IMR-90 (cell line): ENCODE results near the gene IGF2BP3. TPM values are rescaled to one million over a fixed set of nuclear protein-coding genes. Genes with fewer than 3 reads are reported as not detected.

Experiments
- ATAC-seq: fragments of 200-7000 bp; cut with Tn5 transposase; 2 replicates; pipeline ENCODE4 v1.9.1; 2020; ENCODE audit warnings: low read depth, mild to moderate bottlenecking, moderate library complexity
- BruUV-seq: library from RNA; stranded (reverse); fragments of 400-500 nt; replicated peaks from 2 replicates; lab custom pipeline; 2021; lab: Mats Ljungman, UMichigan
- CTCF ChIA-PET: fragments of 300-600 bp; formaldehyde crosslinking; extraction: SDS; loops from one replicate; lab custom pipeline; 2021; ENCODE audit warnings: antibody characterized with exemption; lab: Yijun Ruan, JAX
- POLR2A ChIA-PET: fragments of 300-600 bp; sonication (Branson Sonifier 250); formaldehyde crosslinking; loops from one replicate; lab custom pipeline; 2022; ENCODE audit warnings: antibody characterized with exemption; ENCODE audit not compliant: unreplicated experiment; lab: Charles Lee
- DNase-seq: peaks from one replicate; pipeline ENCODE4 v3.0.0; 2013
- H2AFZ ChIP-seq: replicated peaks from 2 replicates; pipeline ENCODE3; 2013; ENCODE audit warnings: low read length, mild to moderate bottlenecking; ENCODE audit not compliant: poor library complexity
- H2AK5ac ChIP-seq: 2 replicates; pipeline ENCODE4 v1.6.1; 2013; ENCODE audit warnings: low read depth, low read length, inconsistent platforms
- H2AK9ac ChIP-seq: replicated peaks from 2 replicates; pipeline ENCODE3; 2013; ENCODE audit warnings: mild to moderate bottlenecking, low read depth, low read length, moderate library complexity; ENCODE audit not compliant: poor library complexity
- H2BK120ac ChIP-seq: 2 replicates; pipeline ENCODE4 v1.6.1; 2013; ENCODE audit warnings: low read depth, low read length, inconsistent platforms
- H2BK15ac ChIP-seq: 3 replicates; pipeline ENCODE4 v1.6.1; 2013; ENCODE audit warnings: low read depth, low read length, inconsistent platforms
- H2BK20ac ChIP-seq: 2 replicates; pipeline ENCODE4 v1.6.1; 2013; ENCODE audit warnings: low read depth, mild to moderate bottlenecking, inconsistent platforms, low read length, moderate library complexity
- H2BK5ac ChIP-seq: 2 replicates; pipeline ENCODE4 v1.6.1; 2013; ENCODE audit warnings: mild to moderate bottlenecking, low read depth, low read length, inconsistent platforms; ENCODE audit not compliant: poor library complexity, severe bottlenecking
- H3K14ac ChIP-seq: replicated peaks from 2 replicates; pipeline ENCODE4 v1.6.1; 2013; ENCODE audit warnings: low read depth, low read length, inconsistent platforms
- H3K18ac ChIP-seq: 2 replicates; pipeline ENCODE4 v1.6.1; 2013; ENCODE audit warnings: low read depth, low read length, control low read depth
- H3K23ac ChIP-seq: 2 replicates; pipeline ENCODE4 v1.6.1; 2013; ENCODE audit warnings: low read depth, low read length, inconsistent platforms
- H3K27ac ChIP-seq: 2 replicates; pipeline ENCODE4 v1.5.1; 2013; ENCODE audit warnings: mild to moderate bottlenecking, control low read depth, low read length; ENCODE audit not compliant: insufficient read depth
- H3K27me3 ChIP-seq: 2 replicates; pipeline ENCODE4 v1.6.1; 2013; ENCODE audit warnings: low read length; ENCODE audit not compliant: control insufficient read depth, insufficient read depth
- H3K36me3 ChIP-seq: 2 replicates; pipeline ENCODE4 v1.6.1; 2013; ENCODE audit warnings: low read length, mixed read lengths; ENCODE audit not compliant: control insufficient read depth, insufficient read depth
- H3K4ac ChIP-seq: 2 replicates; pipeline ENCODE4 v1.6.1; 2013; ENCODE audit warnings: low read depth, low read length, inconsistent platforms
- H3K4me1 ChIP-seq: 2 replicates; pipeline ENCODE4 v1.6.1; 2013; ENCODE audit warnings: low read length, mixed read lengths; ENCODE audit not compliant: control insufficient read depth, insufficient read depth
- H3K4me2 ChIP-seq: 2 replicates; pipeline ENCODE4 v1.6.1; 2013; ENCODE audit warnings: low read depth, mild to moderate bottlenecking, control low read depth, low read length, moderate library complexity
- H3K4me3 ChIP-seq: 2 replicates; pipeline ENCODE4 v1.5.1; 2013; ENCODE audit warnings: low read depth, mild to moderate bottlenecking, control low read depth, low read length, moderate library complexity; ENCODE audit not compliant: insufficient read depth
- H3K56ac ChIP-seq: 2 replicates; pipeline ENCODE4 v1.6.1; 2013; ENCODE audit warnings: low read length, inconsistent platforms; ENCODE audit not compliant: insufficient read depth; ENCODE audit errors: extremely low read depth
- H3K79me1 ChIP-seq, 2 experiments: 2 replicates each; pipeline ENCODE4 v1.6.1; 2013; ENCODE audit warnings: low read length in 2 of 2, inconsistent platforms in 1 of 2, low read depth in 1 of 2
- H3K9ac ChIP-seq: 2 replicates; pipeline ENCODE4 v1.6.1; 2013; ENCODE audit warnings: low read depth, low read length, control low read depth
- H3K9me1 ChIP-seq: 2 replicates; pipeline ENCODE4 v1.6.1; 2013; ENCODE audit warnings: low read length, inconsistent platforms; ENCODE audit not compliant: insufficient read depth
- H3K9me3 ChIP-seq: 2 replicates; pipeline ENCODE4 v1.6.1; 2013; ENCODE audit warnings: low read length; ENCODE audit not compliant: control insufficient read depth, insufficient read depth
- H4K20me1 ChIP-seq: 2 replicates; pipeline ENCODE4 v1.6.1; 2013; ENCODE audit warnings: low read length, inconsistent platforms; ENCODE audit not compliant: insufficient read depth
- H4K5ac ChIP-seq: 2 replicates; pipeline ENCODE4 v1.6.1; 2013; ENCODE audit warnings: mild to moderate bottlenecking, low read depth, low read length, control low read depth
- H4K8ac ChIP-seq, 2 experiments: 2 replicates each; pipeline ENCODE4 v1.6.1; 2013; ENCODE audit warnings: low read depth in 2 of 2, low read length in 2 of 2, control low read depth in 1 of 2, inconsistent platforms in 1 of 2
- H4K91ac ChIP-seq: 2 replicates; pipeline ENCODE4 v1.6.1; 2013; ENCODE audit warnings: low read depth, low read length, inconsistent platforms; ENCODE audit not compliant: insufficient read depth
- CEBPB ChIP-seq: IDR thresholded peaks from 2 replicates; pipeline ENCODE4 v1.6.1; 2012; ENCODE audit warnings: low read depth, low read length, improper control_type of control experiment
- CHD1 ChIP-seq: IDR thresholded peaks from 2 replicates; pipeline ENCODE4 v1.6.1; 2012; ENCODE audit warnings: low read depth, low read length, improper control_type of control experiment
- CTCF ChIP-seq: conservative IDR thresholded peaks from 2 replicates; pipeline ENCODE4 v1.5.1; 2012; ENCODE audit warnings: mild to moderate bottlenecking, low read depth, low read length, improper control_type of control experiment
- MAZ ChIP-seq: IDR thresholded peaks from 2 replicates; pipeline ENCODE4 v1.6.1; 2012; ENCODE audit warnings: low read depth, mild to moderate bottlenecking, low read length, improper control_type of control experiment, moderate library complexity, borderline replicate concordance
- MXI1 ChIP-seq: IDR thresholded peaks from 2 replicates; pipeline ENCODE4 v1.6.1; 2012; ENCODE audit warnings: low read depth, mild to moderate bottlenecking, low read length, moderate library complexity, borderline replicate concordance
- RCOR1 ChIP-seq: IDR thresholded peaks from 2 replicates; pipeline ENCODE4 v1.6.1; 2012; ENCODE audit warnings: mild to moderate bottlenecking, low read length, improper control_type of control experiment; ENCODE audit not compliant: insufficient replicate concordance
- RFX5 ChIP-seq: IDR thresholded peaks from 2 replicates; pipeline ENCODE4 v1.8.0; 2012; ENCODE audit warnings: low read depth, mild to moderate bottlenecking, low read length, moderate library complexity
- SMC3 ChIP-seq: fragments of 150-350 bp; IDR thresholded peaks from 2 replicates; pipeline ENCODE4 v1.6.1; 2016; ENCODE audit warnings: low read depth, mild to moderate bottlenecking, antibody characterized with exemption, low read length, moderate library complexity
- USF2 ChIP-seq: fragments of 150-350 bp; IDR thresholded peaks from 2 replicates; pipeline ENCODE4 v1.6.1; 2017; ENCODE audit warnings: mild to moderate bottlenecking, antibody characterized with exemption, low read length, low read depth
- WGBS, 2 experiments: methylation state at CpG; one replicate each; pipeline versions ENCODE4 v1.1.5 to v1.1.7; 2013; ENCODE audit warnings: missing lambda C conversion rate in 2 of 2; ENCODE audit not compliant: insufficient read length in 1 of 2; ENCODE audit errors: extremely low coverage in 2 of 2; 5-methylcytosine and 5-hydroxymethylcytosine counted together
- dilution Hi-C: fragments of 300-500 bp; cut with HindIII; formaldehyde crosslinking; loops from one replicate; pipeline ENCODE4 v1.14.3; 2018; ENCODE audit warnings: low sequenced_read_pairs; ENCODE audit not compliant: unreplicated experiment
- in situ Hi-C: fragments of 300-500 bp; cut with MboI; formaldehyde crosslinking; loops from 3 replicates; pipeline ENCODE4 v1.14.3; 2019; ENCODE audit warnings: low sequenced_read_pairs, inconsistent platforms, mixed read lengths
- intact Hi-C: fragments of 100-400 bp; cut with micrococcal nuclease; formaldehyde crosslinking; loops from 2 replicates; pipeline ENCODE4 v1.10.0; 2022
- polyA plus RNA-seq, 3 experiments: library from polyadenylated mRNA; depleted of rRNA; stranded (reverse); fragments of >200 nt; gene quantifications; 2 replicates each; pipeline ENCODE4 v1.2.3, GENCODE V29; 2012; ENCODE audit warnings: low replicate concordance in 1 of 3
- total RNA-seq: library from RNA; depleted of rRNA; stranded (reverse); fragments of >200 nt; gene quantifications from 2 replicates; pipeline ENCODE4 v1.2.3, GENCODE V29; 2012

IGF2BP3 gene
- total and polyA plus RNA-seq, 2 of the 4 experiments (the other 2 are of a cell fraction) = 50.9 to 59.3 TPM

- Histone ChIP-seq H3K9me3 (no peaks in the 10 kb centered on the region), H2BK20ac (no peak overlapping the region), H3K14ac (peak overlapping the region; percentile 62), H3K4ac (peak overlapping the region; percentile 81), H3K4me2 (peak overlapping the region; percentile 87), H2AFZ (peak overlapping the region; percentile 80), H3K18ac (peak overlapping the region; percentile 86), H3K4me1 (0 out of 2 replicates have a peak, but pooled peaks cover 2% of the 10 kb centered on the region), H3K23ac (peak overlapping the region; percentile 84), H2BK5ac (peak overlapping the region; percentile 89), H3K27me3 (no peaks in the 10 kb centered on the region), H3K56ac (peak overlapping the region; percentile 7), H3K4me3 (peak overlapping the region; percentile 49), H2AK5ac (peak overlapping the region; percentile 8; the same call in 1 of the 2 replicates), H3K79me1 (peaks cover 0 to 17% of the 10 kb centered on the region in 2 experiments; a peak in 3 of 4 replicates), H4K8ac (peak overlapping the region; percentile 65 to 91), H4K20me1 (no peaks in the 10 kb centered on the region), H2AK9ac (peak overlapping the region; percentile 55), H4K5ac (peak overlapping the region; percentile 92), H3K9me1 (no peaks in the 10 kb centered on the region), H3K27ac (peak overlapping the region; percentile 90), H3K9ac (peak overlapping the region; percentile 80), H2BK15ac (peak overlapping the region; percentile 18; the same call in 1 of the 3 replicates), H2BK120ac (peak overlapping the region; percentile 73; the same call in 1 of the 2 replicates), H3K36me3 (peaks cover 2% of the 10 kb centered on the region; the same call in 1 of the 2 replicates), H4K91ac (peak overlapping the region; percentile 49)
- CTCF ChIA-PET = no interaction called here
- intact Hi-C loops (no loop called here), in situ Hi-C loops (no loop called here), dilution Hi-C loops (no loop called here)
- WGBS, 2 experiments = 58% methylated on average over 25 of the region's 56 CpGs; no CpG with 5 or more reads in 1 of the 2 experiments
- DNase-seq (no peak), ATAC-seq (peak; percentile 41)
- POLR2A ChIA-PET = no interaction called here
- no TSS peak for BruUV-seq
- TF ChIP-seq RFX5 (no peak), CHD1 (no peak), MXI1 (no peak), RCOR1 (no peak), CEBPB (no peak), CTCF (no peak), USF2 (no peak), MAZ (no peak), SMC3 (no peak)
These were observed 20.3 kb upstream of the IGF2BP3 start for GRCh38 chr7:23490357-23491135.
